OCI-LY3 (cell line): Measurements from ENCODE around the gene PAMR1.

ENCODE experiments used
- H2AFZ ChIP-seq: fragments of 200-600, 300-600 bp; shearing (Covaris generic); 2 replicates; pipeline ENCODE4 v1.6.0; 2014; ENCODE audit warnings: antibody characterized with exemption, low read depth, low read length
- H3K27ac ChIP-seq: fragments of 200-600, 300-600 bp; sonication (generic); 2 replicates; pipeline ENCODE4 v1.5.1; 2014; ENCODE audit warnings: mild to moderate bottlenecking, low read length, moderate library complexity, mixed read lengths
- H3K27me3 ChIP-seq: fragments of 200-600, 300-600 bp; sonication (generic); 2 replicates; pipeline ENCODE4 v1.6.1; 2014; ENCODE audit warnings: low read depth, low read length, mixed read lengths
- H3K36me3 ChIP-seq: fragments of 200-600, 300-600 bp; sonication (generic); replicated peaks from 2 replicates; pipeline ENCODE3; 2014; ENCODE audit warnings: low read depth, low read length, mixed read lengths
- H3K4me1 ChIP-seq: fragments of 300-600, 200-600 bp; sonication (generic); 2 replicates; pipeline ENCODE4 v1.6.1; 2014; ENCODE audit warnings: low read length, mixed read lengths
- H3K4me2 ChIP-seq: fragments of 200-600, 300-600 bp; sonication (generic); 2 replicates; pipeline ENCODE4 v1.6.1; 2014; ENCODE audit warnings: low read length, mixed read lengths
- H3K4me3 ChIP-seq: fragments of 300-600, 200-600 bp; sonication (generic); 2 replicates; pipeline ENCODE4 v1.5.1; 2014; ENCODE audit warnings: antibody characterized with exemption, mild to moderate bottlenecking, low read length, moderate library complexity
- H3K79me2 ChIP-seq: fragments of 300-600, 200-600 bp; shearing (Covaris generic); 2 replicates; pipeline ENCODE4 v1.6.1; 2014; ENCODE audit warnings: mild to moderate bottlenecking, low read length, mixed read lengths
- H3K9ac ChIP-seq: fragments of 300-600, 200-600 bp; shearing (Covaris generic); 2 replicates; pipeline ENCODE4 v1.6.0; 2014; ENCODE audit warnings: mild to moderate bottlenecking, low read length, moderate library complexity
- H3K9me3 ChIP-seq: fragments of 200-600, 300-600 bp; shearing (Covaris generic); 2 replicates; pipeline ENCODE4 v1.6.1; 2014; ENCODE audit warnings: low read length, mixed read lengths; ENCODE audit not compliant: insufficient read depth
- H4K20me1 ChIP-seq: fragments of 200-600, 300-600 bp; sonication (generic); 2 replicates; pipeline ENCODE4 v1.6.1; 2016; ENCODE audit warnings: low read length, mixed read lengths; ENCODE audit not compliant: insufficient read depth
- CTCF ChIP-seq: fragments of 200-600, 300-600 bp; sonication (generic); IDR thresholded peaks from 2 replicates; pipeline ENCODE4 v1.5.1; 2014; ENCODE audit warnings: antibody characterized with exemption, low read length, low read depth
- EZH2phosphoT487 ChIP-seq: fragments of 200-600 bp; shearing (Covaris generic); IDR thresholded peaks from 2 replicates; pipeline ENCODE4 v1.6.1; 2018; ENCODE audit warnings: antibody characterized with exemption, mixed run types, low read depth

The PAMR1 gene

DNA sequence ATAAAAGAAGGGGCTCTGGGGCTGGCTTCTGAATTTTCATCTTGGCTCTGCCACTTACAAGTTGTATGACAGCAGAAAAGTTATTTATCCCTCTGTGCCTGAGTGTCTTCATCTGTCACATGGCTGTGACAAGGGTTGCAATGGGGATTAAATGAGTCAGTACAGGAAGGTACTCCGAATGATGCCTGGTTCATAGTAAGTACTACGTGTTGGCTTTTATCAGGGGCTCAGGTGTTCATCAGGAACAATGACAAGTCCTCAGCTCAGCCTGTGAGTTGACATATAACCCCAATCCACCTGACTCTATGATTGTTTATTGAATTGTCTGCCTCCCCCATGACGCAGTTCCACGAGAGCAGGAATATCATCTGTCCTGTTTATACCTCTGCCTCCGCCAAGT lies 45.7 kb downstream of the PAMR1 start:
- Histone ChIP-seq H3K4me2 (no peak overlapping the region), H3K9ac (no peak overlapping the region), H3K27ac (no peak overlapping the region), H3K36me3 (no peaks in the 10 kb centered on the region), H3K4me1 (no peaks in the 10 kb centered on the region), H2AFZ (no peak overlapping the region), H4K20me1 (no peaks in the 10 kb centered on the region), H3K9me3 (peaks cover 11% of the 10 kb centered on the region; the same call in 1 of the 2 replicates), H3K79me2 (no peaks in the 10 kb centered on the region), H3K27me3 (peaks cover 36% of the 10 kb centered on the region), H3K4me3 (no peak overlapping the region)
- no peak for TF ChIP-seq CTCF
- no peak for TF ChIP-seq EZH2phosphoT487

GRCh38 chr11:35478471-35479091 lies 46.8 kb downstream of the PAMR1 start:
- Histone ChIP-seq H2AFZ (no peak overlapping the region), H4K20me1 (no peaks in the 10 kb centered on the region)
- no peak for TF ChIP-seq EZH2phosphoT487
- no peak for TF ChIP-seq CTCF

GRCh38 chr11:35477901-35478300 lies 47.5 kb downstream of the PAMR1 start:
- H3K27me3 ChIP-seq = peaks cover 38% of the 10 kb centered on the region

More at GRCh38 chr11:35478471-35479091, 46.8 kb downstream of the PAMR1 start:
- Histone ChIP-seq H3K79me2 (no peaks in the 10 kb centered on the region), H3K36me3 (no peaks in the 10 kb centered on the region), H3K4me2 (no peak overlapping the region), H3K27ac (no peak overlapping the region), H3K9ac (no peak overlapping the region), H3K27me3 (peaks cover 38% of the 10 kb centered on the region), H3K4me1 (no peaks in the 10 kb centered on the region), H3K9me3 (peaks cover 10% of the 10 kb centered on the region; the same call in 1 of the 2 replicates), H3K4me3 (no peak overlapping the region)

DNA sequence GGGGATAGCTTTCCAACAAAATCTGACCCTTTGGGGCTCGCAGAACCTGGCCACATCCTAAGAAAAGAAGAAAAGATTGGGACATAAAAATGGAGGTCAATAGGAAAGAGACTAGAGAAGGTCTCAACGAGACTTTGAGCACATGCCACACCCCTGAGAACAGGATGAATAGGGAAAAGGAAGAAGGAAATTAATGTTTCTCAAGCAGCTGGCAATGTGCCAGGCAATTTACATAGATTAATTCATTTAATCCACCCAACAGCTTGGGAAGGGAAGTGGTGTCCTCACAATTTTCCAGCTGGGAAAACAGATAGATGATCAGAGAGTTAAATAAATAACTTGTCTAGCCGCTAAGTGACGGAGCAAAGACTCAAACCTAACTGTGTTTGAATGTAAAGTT lies 50.7 kb downstream of the PAMR1 start:
- no peak overlapping the region for H3K4me3 ChIP-seq
- peaks cover 54% of the 10 kb centered on the region for H3K27me3 ChIP-seq
- H3K36me3 ChIP-seq = no peaks in the 10 kb centered on the region
- TF ChIP-seq EZH2phosphoT487 = no peak
- TF ChIP-seq CTCF = no peak
- no peaks in the 10 kb centered on the region for H4K20me1 ChIP-seq
- no peaks in the 10 kb centered on the region for H3K4me1 ChIP-seq
- H3K79me2 ChIP-seq = no peaks in the 10 kb centered on the region
- no peak overlapping the region for H3K9ac ChIP-seq
- H2AFZ ChIP-seq = no peak overlapping the region
- H3K27ac ChIP-seq = no peak overlapping the region
- no peak overlapping the region for H3K4me2 ChIP-seq
- H3K9me3 ChIP-seq = no peaks in the 10 kb centered on the region

More at GRCh38 chr11:35477901-35478300, 47.5 kb downstream of the PAMR1 start:
- no peak overlapping the region for H3K27ac ChIP-seq
- no peak overlapping the region for H2AFZ ChIP-seq
- no peak overlapping the region for H3K9ac ChIP-seq
- no peaks in the 10 kb centered on the region for H4K20me1 ChIP-seq
- no peak for TF ChIP-seq CTCF
- no peak for TF ChIP-seq EZH2phosphoT487
- no peaks in the 10 kb centered on the region for H3K36me3 ChIP-seq
- H3K4me1 ChIP-seq = no peaks in the 10 kb centered on the region
- peaks cover 4% of the 10 kb centered on the region; the same call in 1 of the 2 replicates for H3K9me3 ChIP-seq
- H3K79me2 ChIP-seq = no peaks in the 10 kb centered on the region
- no peak overlapping the region for H3K4me3 ChIP-seq
- no peak overlapping the region for H3K4me2 ChIP-seq
